HG03558 (cell line): Measurements from ENCODE around the gene SEMA4B.

Experiments used
- ATAC-seq: cut with Tn5 transposase; IDR thresholded peaks from one replicate; pipeline ENCODE4 v1.9.1; 2021; ENCODE audit warnings: moderate number of reproducible peaks; ENCODE audit not compliant: unreplicated experiment; ENCODE audit errors: extremely low read depth

The SEMA4B gene

DNA sequence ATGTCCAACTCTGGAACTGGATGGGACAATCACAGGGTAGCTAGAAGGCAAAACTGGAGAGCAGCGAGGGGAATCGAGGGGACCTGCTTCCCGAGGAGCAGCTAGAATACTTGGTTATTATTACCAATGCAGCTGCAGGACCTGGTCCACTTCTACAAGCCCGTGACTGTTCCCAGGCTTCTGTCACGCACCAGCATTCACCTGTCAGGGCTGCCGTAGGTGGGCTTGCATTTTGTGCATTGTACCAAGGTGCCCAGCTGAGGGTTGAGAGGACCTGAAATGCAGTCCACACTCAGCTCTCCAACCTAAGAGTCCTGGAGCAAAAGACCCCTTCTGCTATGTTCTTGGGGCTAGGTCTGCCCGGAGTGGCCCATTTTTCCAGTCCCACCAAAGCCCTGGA is 2.3 kb downstream of the SEMA4B start:
- ATAC-seq = no peak

DNA sequence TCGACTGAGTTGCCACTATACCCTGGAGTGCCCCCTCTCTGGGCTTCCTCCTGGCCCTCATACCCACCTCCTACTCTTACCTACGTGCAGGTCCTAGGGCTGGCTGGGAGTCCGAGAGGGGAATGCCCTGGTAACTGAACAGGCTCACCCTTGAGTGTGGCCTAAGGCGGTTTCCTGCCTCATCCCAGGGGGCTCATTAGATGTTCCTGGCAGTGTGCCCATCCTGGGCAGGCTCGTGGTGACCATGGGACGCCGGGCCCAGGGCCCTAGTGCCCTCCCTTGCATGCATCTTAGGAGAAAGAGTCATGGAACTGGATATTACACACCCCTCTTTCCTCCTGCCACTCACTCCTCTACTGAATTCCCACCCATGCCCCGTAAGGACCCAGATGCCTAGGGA is 2.8 kb downstream of the SEMA4B start:
- ATAC-seq = no peak

DNA sequence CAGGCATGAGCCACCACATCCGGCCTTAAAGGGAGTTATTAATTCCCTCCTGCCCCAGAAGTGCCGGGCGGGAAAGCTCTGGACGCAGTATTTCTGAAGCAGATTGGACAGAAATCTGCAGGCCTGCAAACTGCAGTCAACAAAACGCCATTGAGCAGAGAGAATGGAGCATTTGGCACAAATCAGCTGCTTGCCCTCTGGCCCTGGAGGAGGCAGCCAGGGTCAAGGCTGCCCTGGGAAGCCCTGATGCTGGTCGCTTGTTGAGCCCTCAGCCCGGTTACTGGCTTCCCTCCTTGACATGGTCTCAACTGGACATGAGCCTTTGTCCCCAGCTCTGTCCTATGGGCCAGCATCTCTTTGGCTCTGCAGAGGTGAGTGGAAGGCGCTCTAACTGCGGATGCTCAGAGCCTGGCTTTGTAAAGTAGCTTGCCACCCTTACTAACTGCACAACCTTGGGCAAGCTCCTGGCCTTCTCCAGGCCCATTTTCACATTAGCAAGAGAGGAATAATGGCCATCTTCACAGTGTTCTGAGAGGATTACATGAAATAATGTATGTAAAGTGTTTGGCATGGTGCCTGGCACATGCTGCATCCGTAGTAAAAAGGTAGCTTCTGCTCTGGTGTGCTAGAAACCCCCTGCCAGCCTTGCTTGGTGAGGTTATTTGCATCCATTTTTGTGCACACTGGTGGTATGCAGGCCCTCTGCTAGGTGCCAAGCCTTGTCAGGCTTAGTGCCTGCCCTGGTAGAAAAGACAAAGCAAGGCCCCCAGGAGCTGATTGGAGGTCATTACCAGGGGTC is 4.1 kb downstream of the SEMA4B start:
- no peak for ATAC-seq

DNA sequence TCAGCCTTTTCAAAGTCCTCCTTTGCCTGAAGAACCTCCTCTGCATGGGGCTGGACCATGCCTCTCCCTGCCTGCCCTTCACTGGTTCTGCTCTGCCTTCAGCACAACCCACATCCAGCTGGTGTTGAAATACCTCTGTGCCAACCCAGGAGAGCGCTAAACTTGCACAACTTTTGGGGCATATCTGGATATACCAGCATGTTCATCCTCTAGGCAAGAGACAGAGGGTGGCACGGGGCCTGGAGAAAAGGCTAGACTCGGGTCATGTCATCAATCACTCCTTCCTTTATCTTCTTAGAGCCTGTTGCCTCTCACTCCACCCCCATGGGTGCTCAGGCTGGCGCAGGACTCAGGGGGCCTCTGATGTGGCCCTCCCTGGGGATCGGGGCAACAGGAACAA is 4.8 kb downstream of the SEMA4B start:
- no peak for ATAC-seq

DNA sequence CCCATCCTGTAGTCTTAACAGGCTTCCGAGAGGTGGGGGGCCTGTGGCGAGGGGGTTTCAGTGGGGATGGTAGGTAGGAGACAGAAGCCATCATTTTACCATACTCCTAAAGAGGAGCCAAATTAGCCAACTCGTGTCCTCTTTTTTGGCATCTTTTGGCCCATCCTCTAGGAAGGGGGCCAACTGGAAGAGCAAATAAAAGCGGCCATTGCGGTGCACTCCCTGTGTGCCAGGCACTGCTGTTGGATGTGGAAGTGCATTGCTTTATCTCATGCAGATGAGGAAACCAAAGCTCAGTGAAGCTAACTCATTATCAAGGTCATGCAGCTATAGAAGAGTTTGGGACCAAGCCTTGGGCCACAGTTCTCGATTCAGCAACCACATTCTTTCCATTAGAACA is 6.1 kb downstream of the SEMA4B start:
- ATAC-seq = no peak

DNA sequence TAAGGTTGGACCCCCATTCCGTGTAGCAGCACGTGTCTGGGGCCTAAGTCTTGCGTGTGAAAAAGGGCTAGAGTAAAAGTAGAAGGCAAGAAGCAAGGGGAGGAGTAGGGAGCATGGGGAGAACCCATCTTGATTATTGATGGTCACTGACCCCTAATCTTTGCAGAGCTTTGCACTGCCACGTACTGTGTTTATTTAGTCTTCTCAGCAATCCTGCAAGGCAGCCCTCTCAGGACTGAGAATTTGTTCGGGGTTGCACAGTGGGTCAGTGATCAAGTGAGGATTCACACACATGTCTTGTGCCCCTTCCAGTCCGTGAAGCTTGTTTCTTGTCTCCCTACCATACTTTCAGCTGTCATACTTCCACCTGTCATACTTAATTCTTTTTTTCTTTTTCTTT is 7.2 kb downstream of the SEMA4B start:
- no peak for ATAC-seq

DNA sequence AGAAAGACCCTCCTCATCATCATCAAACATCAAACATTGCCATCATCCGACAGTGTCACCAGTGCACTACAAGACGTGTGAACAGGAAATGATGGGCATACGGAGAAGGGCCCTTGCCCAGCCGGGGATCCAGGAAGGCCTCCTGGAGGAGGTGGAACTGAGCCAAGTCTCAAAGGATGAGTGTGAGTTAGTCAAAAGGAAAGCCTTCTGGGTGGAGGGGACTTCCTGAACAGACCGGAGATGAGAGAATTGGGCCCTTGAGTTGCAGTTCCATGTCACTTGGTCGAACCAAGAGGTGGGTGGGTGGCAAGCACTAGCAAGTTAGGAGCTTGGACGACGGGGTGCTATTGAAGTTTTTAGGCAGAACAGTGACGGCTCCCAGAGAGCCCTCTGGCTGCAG is 8.5 kb downstream of the SEMA4B start:
- ATAC-seq = no peak

DNA sequence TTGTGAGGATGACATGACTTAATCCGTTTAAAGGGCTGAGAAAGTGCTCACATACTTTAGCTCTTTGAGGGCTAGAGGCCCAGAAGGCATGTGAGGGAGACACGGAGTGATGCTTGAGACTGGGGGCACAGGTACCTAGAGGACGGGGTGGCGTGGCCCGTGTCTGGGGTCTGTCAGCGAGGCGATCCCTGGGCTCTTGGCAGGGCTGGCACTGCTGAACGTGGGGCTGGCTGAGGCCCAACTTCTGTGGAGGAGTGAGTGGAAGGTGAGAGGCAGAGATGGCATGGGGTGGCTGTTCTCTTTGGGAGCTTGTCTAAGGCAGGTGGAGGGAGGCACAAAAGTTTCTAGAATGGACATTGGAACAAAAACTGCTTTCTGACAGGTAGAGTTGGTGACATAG is 9.5 kb downstream of the SEMA4B start:
- ATAC-seq = no peak

DNA sequence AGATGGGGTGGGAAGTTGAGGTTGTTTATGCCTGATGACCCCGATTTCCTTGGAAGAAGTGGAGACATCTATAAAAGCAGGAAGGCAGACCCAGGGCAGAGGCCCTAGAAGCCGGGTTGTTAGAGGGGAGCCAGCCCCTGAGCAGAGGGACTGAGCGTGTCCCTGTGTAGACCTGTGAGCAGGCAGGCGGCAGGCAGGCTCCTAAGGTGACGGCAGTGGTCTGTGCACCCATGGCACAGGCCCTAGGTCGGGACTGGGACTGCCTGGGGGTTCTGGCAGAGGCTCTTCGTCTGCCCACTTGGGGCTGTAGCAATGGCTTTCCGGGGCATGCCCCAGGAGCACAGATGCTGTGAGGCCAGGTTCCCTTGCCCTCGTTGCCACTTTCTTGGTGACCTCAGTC is 9.9 kb downstream of the SEMA4B start:
- ATAC-seq = no peak

DNA sequence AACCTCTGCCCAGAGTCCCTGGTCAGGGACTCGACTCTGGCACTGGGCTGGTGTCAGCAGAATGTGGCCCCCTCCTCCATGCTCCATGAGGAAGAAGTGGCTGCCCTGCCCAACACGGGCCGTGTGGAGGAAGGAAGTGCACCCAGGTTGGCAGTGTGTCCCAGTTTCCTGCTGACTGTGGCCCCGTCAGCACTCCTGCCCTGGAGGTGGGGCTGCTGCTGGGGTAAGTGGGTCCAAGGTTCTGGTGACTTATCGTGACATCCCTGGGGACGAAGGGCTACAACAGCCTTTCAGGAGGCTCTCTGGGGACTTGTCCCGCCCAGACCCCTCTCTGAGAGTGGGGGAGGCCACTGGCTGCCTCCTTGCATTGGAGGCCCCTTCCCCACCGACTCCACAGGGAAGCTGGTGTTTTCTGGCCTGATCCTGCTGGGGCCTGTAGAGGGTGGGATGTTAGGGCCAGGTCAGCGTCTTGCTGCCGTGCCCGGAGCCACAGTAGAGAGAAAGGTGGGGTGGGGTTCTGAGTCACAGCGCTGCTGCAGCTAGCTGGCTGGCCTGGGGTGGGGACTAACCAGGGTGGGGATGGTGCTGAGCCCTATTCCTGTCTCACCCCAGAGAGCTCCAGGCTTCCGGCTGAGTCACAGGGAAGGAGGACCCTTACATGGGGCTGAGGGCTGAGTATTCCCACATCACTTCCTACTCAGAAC is 10.5 kb downstream of the SEMA4B start:
- no peak for ATAC-seq

DNA sequence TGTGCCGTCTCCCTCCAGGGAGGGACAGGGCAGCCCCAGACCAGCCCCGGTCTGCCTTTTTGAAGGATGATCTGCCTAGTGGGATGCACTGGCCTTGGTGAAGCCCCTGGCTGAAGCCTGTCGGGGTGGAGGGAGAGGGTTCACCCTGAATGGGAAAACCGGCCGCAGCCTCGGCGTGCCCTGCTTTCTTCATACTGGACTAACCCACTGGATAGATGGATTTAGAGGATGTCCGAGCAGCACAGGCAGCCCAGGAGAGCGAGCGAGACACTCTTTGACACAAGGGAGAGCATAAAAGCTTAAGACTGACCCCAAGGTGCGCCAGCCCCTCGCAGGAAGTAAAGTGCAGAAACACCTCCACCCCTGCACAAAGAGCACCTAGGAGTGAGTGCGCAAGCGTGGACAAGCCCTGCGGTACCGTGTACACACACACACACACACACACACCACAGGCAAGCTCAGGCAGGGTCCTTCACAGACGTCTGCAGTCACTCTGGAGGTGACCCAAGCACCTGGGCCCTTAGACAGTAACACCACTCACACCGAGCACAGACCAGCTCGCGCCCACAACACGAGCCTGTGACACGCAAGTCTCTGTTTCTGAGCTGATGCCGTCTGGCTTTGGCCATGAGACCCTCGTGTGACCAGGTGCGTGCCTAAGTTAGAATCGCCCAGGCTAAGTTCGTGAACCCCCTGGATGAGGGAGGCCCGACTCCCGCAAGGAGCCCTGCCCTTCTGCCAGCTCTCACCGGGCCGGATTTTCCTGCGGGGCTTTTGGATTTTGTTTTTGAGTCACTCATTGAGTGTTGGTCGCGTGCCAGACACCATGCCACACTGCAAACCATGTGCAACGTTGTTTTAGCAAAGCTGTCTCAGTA is 11.3 kb downstream of the SEMA4B start:
- no peak for ATAC-seq

DNA sequence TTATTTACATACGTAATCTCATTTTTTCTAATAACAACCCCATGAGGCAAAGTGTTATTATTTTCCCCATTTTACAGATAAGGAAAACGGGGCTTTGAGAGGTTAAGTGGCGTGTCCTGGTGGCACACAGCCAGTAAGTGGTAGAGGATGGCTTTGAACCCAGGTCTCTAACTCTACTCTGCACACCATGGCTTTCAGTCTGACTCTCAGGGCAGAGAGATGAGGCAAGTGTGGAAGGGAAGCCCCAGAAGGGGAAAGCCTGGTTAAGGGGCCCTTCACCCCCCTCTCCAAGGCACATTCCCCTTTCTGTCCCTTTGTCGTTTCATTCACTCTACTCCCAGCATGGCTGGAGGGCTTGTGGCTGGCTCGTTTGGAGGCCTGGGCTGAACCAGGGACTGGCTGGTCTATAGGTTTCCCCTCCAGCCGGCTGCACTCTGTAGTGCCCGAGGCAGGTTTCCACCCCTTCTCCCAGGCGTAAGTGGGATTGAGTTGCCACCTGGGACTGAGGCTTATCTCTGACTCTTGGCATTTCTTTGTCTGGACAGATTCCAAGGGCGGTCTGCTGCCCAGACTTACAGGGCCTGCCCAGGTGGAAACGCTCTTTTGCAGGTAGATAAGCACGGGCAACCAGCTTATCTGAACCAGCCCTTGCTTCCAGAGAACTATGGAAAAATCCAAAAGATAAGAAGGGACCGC is 12.1 kb downstream of the SEMA4B start:
- no peak for ATAC-seq

DNA sequence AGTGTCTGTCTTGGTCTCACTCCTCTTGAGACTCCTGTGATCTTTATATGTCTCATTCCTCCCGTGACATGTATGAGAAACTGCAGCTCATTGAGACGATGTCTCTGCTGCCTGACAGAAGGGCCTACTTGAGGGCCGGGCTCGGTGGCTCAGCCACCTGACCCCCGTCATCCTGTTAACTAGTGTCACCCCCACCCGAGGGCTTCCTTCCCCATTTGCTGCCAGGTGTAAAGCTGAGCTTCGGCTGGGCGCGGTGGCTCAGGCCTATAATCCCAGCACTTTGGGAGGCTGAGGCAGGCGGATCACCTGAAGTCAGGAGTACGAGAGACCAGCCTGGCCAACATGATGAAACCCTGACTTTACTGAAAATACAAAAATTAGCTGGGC is 12.7 kb downstream of the SEMA4B start:
- no peak for ATAC-seq

DNA sequence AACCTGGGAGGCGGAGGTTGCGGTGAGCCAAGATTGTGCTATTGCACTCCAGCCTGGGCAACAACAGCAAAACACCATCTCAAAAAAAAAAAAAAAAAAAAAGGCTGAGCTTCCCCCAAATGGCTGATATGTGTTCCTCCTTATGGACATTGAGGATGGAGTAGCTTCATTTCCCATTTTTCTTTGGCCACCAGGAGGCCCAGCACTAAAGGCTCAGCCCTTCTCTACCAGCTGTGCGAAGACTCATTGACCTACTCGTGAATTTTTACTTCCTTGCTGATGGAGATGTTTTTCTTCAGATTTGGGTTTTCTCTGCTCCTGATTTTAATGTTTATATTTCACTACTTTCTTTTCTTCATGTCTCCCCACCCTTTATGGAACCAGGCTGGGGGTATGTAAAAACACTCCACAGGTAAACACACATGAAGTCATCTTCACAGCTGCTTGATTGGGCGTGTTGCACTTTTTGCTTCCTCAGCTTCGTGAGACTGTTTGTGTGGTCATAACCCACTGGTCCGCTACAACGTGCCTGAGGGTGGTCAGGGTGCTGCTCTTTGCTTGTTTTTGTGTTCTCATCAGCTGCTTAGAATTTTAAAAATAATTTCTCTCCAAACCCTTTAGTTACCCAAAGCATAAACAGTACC is 13.5 kb downstream of the SEMA4B start:
- ATAC-seq = no peak

DNA sequence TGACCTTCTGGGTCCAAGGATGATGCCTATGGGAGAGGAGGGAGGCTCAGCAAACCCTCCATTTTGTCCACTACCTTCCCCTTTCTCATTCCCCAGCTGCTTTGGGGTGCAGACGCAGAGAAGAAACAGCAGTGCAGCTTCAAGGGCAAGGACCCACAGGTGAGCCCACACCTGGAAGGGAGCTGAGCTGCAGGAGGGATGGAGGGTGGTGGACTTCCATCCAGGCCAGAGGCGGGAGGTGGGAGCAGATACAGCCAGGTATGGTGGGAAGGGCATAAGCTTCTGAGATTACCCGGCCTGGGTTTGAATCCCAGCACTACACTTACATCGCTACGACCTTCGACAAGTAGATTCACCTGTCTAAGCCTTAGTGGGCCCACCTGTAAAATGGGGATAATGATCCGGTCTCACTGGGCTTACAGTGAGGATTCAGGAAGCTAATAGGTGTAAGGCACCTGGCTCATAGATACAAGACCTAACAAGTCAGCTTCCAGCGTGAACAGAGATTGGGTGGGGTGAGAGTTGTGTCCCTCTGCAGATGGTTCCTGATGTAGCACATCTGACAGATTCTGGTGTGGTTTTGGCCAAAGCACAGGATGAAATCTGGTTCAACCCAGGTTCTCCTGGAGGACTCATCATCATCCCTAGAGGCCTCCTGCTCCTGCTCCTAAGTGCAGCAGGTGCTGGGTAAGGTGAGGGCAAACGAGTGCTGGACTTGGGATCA is 16.7 kb downstream of the SEMA4B start:
- ATAC-seq = no peak

DNA sequence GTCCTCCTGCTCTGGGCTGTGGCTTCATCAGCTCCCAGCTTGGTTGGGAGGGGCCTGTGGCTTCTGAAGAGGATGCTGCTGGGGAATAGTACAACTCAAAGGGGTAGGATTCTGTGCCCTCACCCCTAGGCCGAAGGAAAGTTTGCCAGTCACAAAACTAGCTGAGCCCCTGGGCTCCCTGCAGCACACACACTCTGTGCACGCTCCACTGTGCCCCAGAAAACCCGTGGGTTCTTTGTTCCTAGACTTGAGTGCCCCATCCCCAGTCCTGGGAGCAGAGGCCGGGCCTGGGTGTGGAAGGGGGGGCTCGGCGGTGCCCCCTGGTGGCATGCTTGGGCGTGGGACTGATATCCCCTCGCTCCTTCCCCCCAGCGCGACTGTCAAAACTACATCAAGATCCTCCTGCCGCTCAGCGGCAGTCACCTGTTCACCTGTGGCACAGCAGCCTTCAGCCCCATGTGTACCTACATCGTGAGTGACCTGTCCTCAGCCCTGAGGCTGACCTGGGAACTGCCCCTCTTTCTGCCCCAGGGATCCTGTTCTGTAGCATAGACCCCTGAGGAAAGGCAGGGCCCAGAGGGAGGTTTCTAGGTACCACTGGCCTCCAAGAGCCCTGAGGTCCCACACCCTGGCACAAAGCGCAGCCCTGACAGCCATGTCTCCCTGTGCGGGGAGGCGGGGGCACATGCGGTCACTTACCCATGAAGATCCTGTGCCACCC is 18.5 kb downstream of the SEMA4B start:
- no peak for ATAC-seq

DNA sequence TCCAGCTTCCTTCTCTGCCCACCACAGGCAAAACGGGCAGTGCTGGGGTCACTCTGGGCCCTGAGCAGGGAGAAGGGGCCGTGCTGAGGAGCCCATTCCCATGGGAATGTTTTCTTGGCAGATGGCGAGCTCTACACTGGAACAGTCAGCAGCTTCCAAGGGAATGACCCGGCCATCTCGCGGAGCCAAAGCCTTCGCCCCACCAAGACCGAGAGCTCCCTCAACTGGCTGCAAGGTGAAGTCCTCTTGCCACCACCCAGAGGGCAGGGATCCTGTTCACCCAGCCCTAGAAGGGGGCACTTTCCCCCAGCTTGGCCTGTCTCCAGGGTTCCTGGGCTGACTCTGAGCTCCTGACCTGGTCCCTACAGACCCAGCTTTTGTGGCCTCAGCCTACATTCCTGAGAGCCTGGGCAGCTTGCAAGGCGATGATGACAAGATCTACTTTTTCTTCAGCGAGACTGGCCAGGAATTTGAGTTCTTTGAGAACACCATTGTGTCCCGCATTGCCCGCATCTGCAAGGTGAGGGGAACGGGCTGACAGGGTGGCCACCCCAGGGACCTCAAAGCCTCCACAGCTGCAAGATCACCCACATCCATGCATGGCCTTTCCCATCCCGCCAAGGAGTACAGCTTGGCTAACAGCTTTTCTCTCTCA is 20.2 kb downstream of the SEMA4B start:
- ATAC-seq = no peak

DNA sequence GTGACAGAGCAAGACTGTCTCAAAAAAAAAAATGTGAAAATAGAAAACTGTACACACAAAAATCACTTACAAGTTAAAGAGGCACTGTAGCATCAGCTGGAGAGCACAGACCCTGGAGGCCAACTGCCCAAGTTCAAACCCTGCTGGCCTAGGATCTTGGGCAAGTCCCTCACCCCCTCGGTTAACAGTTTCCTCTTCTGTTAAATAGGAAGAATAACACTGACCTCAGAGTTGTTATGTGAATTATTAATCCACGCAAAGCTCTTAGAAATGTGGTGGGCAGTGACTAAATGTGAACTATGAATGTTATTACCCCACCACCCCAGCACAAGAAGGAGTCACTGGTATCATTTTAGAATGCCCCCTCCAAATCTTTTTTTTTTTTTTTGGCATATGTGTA is 21.4 kb downstream of the SEMA4B start:
- ATAC-seq = no peak
